Neuronal stem cell (in vitro differentiated cells): ENCODE measurements around the gene HAAO.

Source experiments
- DNase-seq: peaks from one replicate; pipeline ENCODE4 v3.0.0-alpha.2; 2013; ENCODE audit warnings: low spot score
- H2AFZ ChIP-seq: one replicate; pipeline ENCODE4 v1.6.1; 2013; ENCODE audit warnings: mild to moderate bottlenecking, low read length, inconsistent platforms
- H2AK5ac ChIP-seq: 2 replicates; pipeline ENCODE4 v1.6.1; 2013; ENCODE audit warnings: low read depth, mild to moderate bottlenecking, inconsistent platforms, low read length, moderate library complexity, mixed read lengths
- H2BK120ac ChIP-seq: 2 replicates; pipeline ENCODE4 v1.6.1; 2013; ENCODE audit warnings: low read depth, mild to moderate bottlenecking, inconsistent platforms, low read length, moderate library complexity, mixed read lengths
- H2BK12ac ChIP-seq: one replicate; pipeline ENCODE4 v1.6.1; 2013; ENCODE audit warnings: low read length, inconsistent platforms
- H2BK15ac ChIP-seq: 2 replicates; pipeline ENCODE4 v1.6.1; 2013; ENCODE audit warnings: mild to moderate bottlenecking, low read length, inconsistent platforms, mixed read lengths
- H2BK5ac ChIP-seq: one replicate; pipeline ENCODE4 v1.6.1; 2013; ENCODE audit warnings: inconsistent platforms, mild to moderate bottlenecking, low read length, moderate library complexity
- H3K14ac ChIP-seq: one replicate; pipeline ENCODE4 v1.6.1; 2013; ENCODE audit warnings: low read length, inconsistent platforms
- H3K18ac ChIP-seq: 2 replicates; pipeline ENCODE4 v1.6.1; 2013; ENCODE audit warnings: low read length, inconsistent platforms
- H3K23ac ChIP-seq: 2 replicates; pipeline ENCODE4 v1.6.1; 2013; ENCODE audit warnings: low read depth, mild to moderate bottlenecking, mixed read lengths, low read length, inconsistent platforms; ENCODE audit not compliant: poor library complexity
- H3K27ac ChIP-seq: replicated peaks from 3 replicates; pipeline ENCODE4 v1.5.1; 2013; ENCODE audit warnings: low read length, inconsistent platforms
- H3K27me3 ChIP-seq, 3 experiments: 2 replicates each; pipeline ENCODE4 v1.6.1; 2013; ENCODE audit warnings: low read length in 3 of 3, mild to moderate bottlenecking in 2 of 3, inconsistent platforms in 1 of 3, low read depth in 1 of 3, mixed read lengths in 1 of 3, moderate library complexity in 1 of 3; ENCODE audit not compliant: control insufficient read depth in 3 of 3, insufficient read depth in 3 of 3
- H3K36me3 ChIP-seq, 2 donors: replicated peaks in 1 of 2; 2 replicates each; pipeline ENCODE4 v1.6.1; 2013; ENCODE audit warnings: low read length in 2 of 2; ENCODE audit not compliant: control insufficient read depth in 2 of 2, insufficient read depth in 2 of 2
- H3K4ac ChIP-seq: 2 replicates; pipeline ENCODE4 v1.6.1; 2013; ENCODE audit warnings: inconsistent platforms, mild to moderate bottlenecking, low read length, moderate library complexity
- H3K4me1 ChIP-seq, 2 donors: 1 replicate in 1 of 2; 2 replicates in 1 of 2; pipeline ENCODE4 v1.6.1; 2013; ENCODE audit warnings: low read length in 2 of 2, low read depth in 1 of 2; ENCODE audit not compliant: control insufficient read depth in 2 of 2, insufficient read depth in 1 of 2
- H3K4me2 ChIP-seq: one replicate; pipeline ENCODE4 v1.6.1; 2013; ENCODE audit warnings: mild to moderate bottlenecking, low read length, inconsistent platforms; ENCODE audit not compliant: insufficient read depth, poor library complexity, severe bottlenecking
- H3K4me3 ChIP-seq, 2 donors: 2 replicates each; pipeline ENCODE4 v1.5.1; 2013; ENCODE audit warnings: low read length in 2 of 2, mild to moderate bottlenecking in 2 of 2, inconsistent platforms in 1 of 2, moderate library complexity in 1 of 2
- H3K79me1 ChIP-seq: one replicate; pipeline ENCODE4 v1.6.1; 2013; ENCODE audit warnings: low read depth, mild to moderate bottlenecking, inconsistent platforms, low read length, moderate library complexity
- H3K9ac ChIP-seq: one replicate; pipeline ENCODE4 v1.6.1; 2013; ENCODE audit warnings: mild to moderate bottlenecking, low read depth, low read length, inconsistent platforms; ENCODE audit not compliant: poor library complexity
- H3K9me3 ChIP-seq, 2 donors: replicated peaks in 1 of 2; 2 replicates each; pipeline versions ENCODE3 to v1.6.1; 2013; ENCODE audit warnings: low read length in 2 of 2, mild to moderate bottlenecking in 2 of 2, inconsistent platforms in 1 of 2, low read depth in 1 of 2, mixed read lengths in 1 of 2, moderate library complexity in 1 of 2; ENCODE audit not compliant: control insufficient read depth in 2 of 2, insufficient read depth in 1 of 2
- H4K8ac ChIP-seq: one replicate; pipeline ENCODE4 v1.6.1; 2013; ENCODE audit warnings: low read depth, mild to moderate bottlenecking, inconsistent platforms, low read length, moderate library complexity
- H4K91ac ChIP-seq: one replicate; pipeline ENCODE4 v1.6.1; 2013; ENCODE audit warnings: low read length, low read depth, mild to moderate bottlenecking, inconsistent platforms; ENCODE audit not compliant: poor library complexity
- whole genome bisulfite sequencing, 2 donors: extraction: QIAGEN DNeasy Blood & Tissue Kit; methylation state at CpG; one replicate each; pipeline ENCODE4 v1.1.7; 2013; ENCODE audit warnings: missing lambda C conversion rate in 2 of 2, mixed read lengths in 1 of 2; ENCODE audit not compliant: insufficient read length in 2 of 2, insufficient replicate concordance in 1 of 2; ENCODE audit errors: extremely low coverage in 2 of 2; 5-methylcytosine and 5-hydroxymethylcytosine counted together

HAAO gene

GRCh38 chr2:42755191-42755880 is 37.0 kb downstream of the HAAO start:
- H2BK5ac ChIP-seq = no peak overlapping the region
- H3K36me3 ChIP-seq = peaks cover 2 to 7% of the 10 kb centered on the region in 2 donors
- no peaks in the 10 kb centered on the region for H3K27me3 ChIP-seq
- no peak overlapping the region for H3K14ac ChIP-seq
- H3K4me3 ChIP-seq = no peak overlapping the region
- H2BK12ac ChIP-seq = no peak overlapping the region
- no peak overlapping the region for H3K4ac ChIP-seq
- H2AK5ac ChIP-seq = no peak overlapping the region
- H4K91ac ChIP-seq = no peak overlapping the region
- H3K9ac ChIP-seq = no peak overlapping the region
- no peak overlapping the region for H2BK15ac ChIP-seq
- H3K4me1 ChIP-seq = peaks cover 0 to 2% of the 10 kb centered on the region in 2 donors
- no peak overlapping the region for H3K4me2 ChIP-seq
- no peak overlapping the region for H4K8ac ChIP-seq
- no peaks in the 10 kb centered on the region for H3K79me1 ChIP-seq
- H3K27ac ChIP-seq = no peak overlapping the region
- no peak overlapping the region for H3K18ac ChIP-seq
- H2BK120ac ChIP-seq = no peak overlapping the region
- no CpG with 5 or more reads among the region's 14 CpGs for WGBS, 2 donors
- H3K23ac ChIP-seq = no peak overlapping the region
- H3K9me3 ChIP-seq = peaks cover 0 to 2% of the 10 kb centered on the region in 2 donors
- H2AFZ ChIP-seq = no peak overlapping the region
- no peak for DNase-seq

GRCh38 chr2:42754776-42755140 is 37.6 kb downstream of the HAAO start:
- WGBS, 2 donors = no CpG with 5 or more reads among the region's 8 CpGs
- Histone ChIP-seq H3K4ac (no peak overlapping the region), H2BK5ac (no peak overlapping the region)

GRCh38 chr2:42754021-42754775 is 38.2 kb downstream of the HAAO start:
- H3K4me2 ChIP-seq = no peak overlapping the region
- no peak overlapping the region for H4K91ac ChIP-seq
- WGBS, 2 donors = no CpG with 5 or more reads among the region's 11 CpGs
- H3K4me1 ChIP-seq = peaks cover 0 to 2% of the 10 kb centered on the region in 2 donors
- no peak overlapping the region for H2AFZ ChIP-seq
- no peaks in the 10 kb centered on the region for H3K79me1 ChIP-seq
- no peak overlapping the region for H4K8ac ChIP-seq
- no peak overlapping the region for H3K4me3 ChIP-seq
- no peak overlapping the region for H2BK5ac ChIP-seq
- H3K14ac ChIP-seq = no peak overlapping the region
- no peak overlapping the region for H3K9ac ChIP-seq
- H3K18ac ChIP-seq = no peak overlapping the region
- DNase-seq = no peak
- no peak overlapping the region for H2AK5ac ChIP-seq
- no peak overlapping the region for H2BK120ac ChIP-seq
- no peak overlapping the region for H3K23ac ChIP-seq
- H3K27me3 ChIP-seq = no peaks in the 10 kb centered on the region
- no peak overlapping the region for H2BK15ac ChIP-seq
- H3K36me3 ChIP-seq = peaks cover 2 to 7% of the 10 kb centered on the region in 2 donors
- no peak overlapping the region for H3K27ac ChIP-seq
- no peak overlapping the region for H3K4ac ChIP-seq
- H3K9me3 ChIP-seq = peaks cover 0 to 2% of the 10 kb centered on the region in 2 donors
- no peak overlapping the region for H2BK12ac ChIP-seq

More at GRCh38 chr2:42754776-42755140, 37.6 kb downstream of the HAAO start:
- Histone ChIP-seq H3K9ac (no peak overlapping the region), H2BK12ac (no peak overlapping the region), H4K91ac (no peak overlapping the region), H3K18ac (no peak overlapping the region), H3K4me3 (no peak overlapping the region), H3K27ac (no peak overlapping the region), H3K4me2 (no peak overlapping the region), H3K36me3 (peaks cover 2 to 7% of the 10 kb centered on the region in 2 donors), H3K4me1 (peaks cover 0 to 2% of the 10 kb centered on the region in 2 donors), H2AFZ (no peak overlapping the region), H3K23ac (no peak overlapping the region), H4K8ac (no peak overlapping the region), H3K14ac (no peak overlapping the region), H3K9me3 (peaks cover 0 to 2% of the 10 kb centered on the region in 2 donors), H2AK5ac (no peak overlapping the region), H2BK15ac (no peak overlapping the region), H3K27me3 (no peaks in the 10 kb centered on the region), H2BK120ac (no peak overlapping the region), H3K79me1 (no peaks in the 10 kb centered on the region)
- DNase-seq = no peak
